Tibial artery (tissue), 4 donors: ENCODE measurements around the gene TCEAL7.
"Not testable (repeated sequence)": the region's sequence is repeated elsewhere in the genome, so short reads cannot be mapped to it uniquely, and the experiment has no call there.

Experiments used
- DNase-seq, 2 donors: peaks; one replicate each; pipeline ENCODE4 v3.0.0-alpha.2; 2019
- H3K27ac ChIP-seq, 2 donors: fragments of 200-600 bp; sonication (generic) in 1 of 2; 1 replicate in 1 of 2; 2 replicates in 1 of 2; pipeline ENCODE4 v1.5.1; 2018 to 2019; ENCODE audit warnings: mild to moderate bottlenecking in 1 of 2
- H3K27me3 ChIP-seq, 2 donors: fragments of 200-600 bp; sonication (generic) in 1 of 2; one replicate each; pipeline versions ENCODE4 v1.5.1 to v1.6.0; 2016 to 2019
- H3K36me3 ChIP-seq, 3 donors: fragments of 200-600 bp; sonication (generic) in 2 of 3; one replicate each; pipeline ENCODE4 v1.5.1; 2016 to 2019; ENCODE audit warnings: mild to moderate bottlenecking in 2 of 3
- H3K4me1 ChIP-seq, 4 donors: fragments of 200-600 bp; sonication (generic) in 2 of 4; 1 replicate in 3 of 4; 2 replicates in 1 of 4; pipeline ENCODE4 v1.5.1; 2016 to 2019
- H3K4me3 ChIP-seq, 2 donors: fragments of 200-600 bp; sonication (generic) in 1 of 2; 1 replicate in 1 of 2; 2 replicates in 1 of 2; pipeline ENCODE4 v1.5.1; 2018 to 2019; ENCODE audit warnings: mild to moderate bottlenecking in 2 of 2
- H3K9me3 ChIP-seq, 3 donors: fragments of 200-600 bp; sonication (generic) in 1 of 3; one replicate each; pipeline ENCODE4 v1.5.1; 2016 to 2019
- CTCF ChIP-seq, 2 experiments: fragments of 200-600 bp in 1 of 2; fragments of 450-650 bp in 1 of 2; IDR thresholded peaks; one replicate each; pipeline ENCODE4 v1.5.1; 2017 to 2019; ENCODE audit warnings: antibody characterized with exemption in 2 of 2, mild to moderate bottlenecking in 1 of 2, moderate library complexity in 1 of 2
- intact Hi-C: fragments of 100-400 bp; cut with DNase I; formaldehyde crosslinking; loops from one replicate; pipeline ENCODE4 v1.15.0; 2023; ENCODE audit warnings: low total_unique reads

Gene TCEAL7, protein sequence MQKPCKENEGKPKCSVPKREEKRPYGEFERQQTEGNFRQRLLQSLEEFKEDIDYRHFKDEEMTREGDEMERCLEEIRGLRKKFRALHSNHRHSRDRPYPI

DNA sequence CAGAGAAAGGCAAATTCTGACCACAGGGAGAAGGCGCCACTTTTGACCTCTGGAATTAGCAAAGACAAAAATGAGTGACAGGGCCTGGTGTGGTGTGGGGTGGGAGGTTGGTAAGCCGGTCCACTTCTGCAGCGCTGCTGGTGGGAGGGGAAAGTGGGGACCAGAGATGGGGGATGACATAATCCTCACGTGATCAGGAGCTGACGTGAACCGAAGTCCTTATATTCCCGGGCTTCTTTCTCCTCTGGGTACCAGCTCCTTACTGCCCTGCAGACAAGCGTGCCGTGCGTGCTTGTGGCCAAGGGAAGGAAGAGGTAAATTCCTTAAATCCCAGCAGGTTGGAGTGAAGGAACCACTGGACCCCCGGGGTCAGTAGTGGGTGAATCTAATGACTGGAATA, at the start of gene TCEAL7:
TCEAL7 (plus strand) TSS at position 249 of the 400 bp plus-strand sequence. CDS start 1,165 bp downstream, outside the sequence.
- TF ChIP-seq CTCF (IDR thresholded peaks at IDR 0.05): no peak
- Histone ChIP-seq H3K9me3 (no peaks in the 10 kb centered on the region), H3K36me3 (no peaks in the 10 kb centered on the region), H3K4me3 (peak within 1 kb of the TSS; percentile 42 to 48), H3K27ac (no peak within 1 kb of the TSS), H3K27me3 (no peaks in the 10 kb centered on the region), H3K4me1 (no peaks in the 10 kb centered on the region)
- peak in 1 of 2 donors; percentile 64 for DNase-seq
- intact Hi-C loops: no loop called here

- Histone ChIP-seq H3K27me3 (no peaks in the 10 kb centered on the region), H3K27ac (no peak overlapping the region), H3K4me3 (no peak overlapping the region), H3K4me1 (no peaks in the 10 kb centered on the region), H3K9me3 (peaks cover 0 to 6% (median 0%) of the 10 kb centered on the region in 3 donors), H3K36me3 (no peaks in the 10 kb centered on the region)
- no peak for TF ChIP-seq CTCF (IDR thresholded peaks at IDR 0.05)
- intact Hi-C loops: no loop called here
- no peak for DNase-seq
Observed at GRCh38 chrX:103293118-103293517, 36.9 kb upstream of the TCEAL7 start.

- DNase-seq: no peak
- intact Hi-C loops: no loop called here
- Histone ChIP-seq H3K27ac (no peak overlapping the region), H3K9me3 (no peaks in the 10 kb centered on the region), H3K27me3 (no peaks in the 10 kb centered on the region), H3K36me3 (no peaks in the 10 kb centered on the region), H3K4me1 (no peaks in the 10 kb centered on the region), H3K4me3 (no peak overlapping the region)
- no peak for TF ChIP-seq CTCF (IDR thresholded peaks at IDR 0.05)
Observed at GRCh38 chrX:103304705-103305104, 25.3 kb upstream of the TCEAL7 start.

- not testable (repeated sequence) for H3K27me3 ChIP-seq
Observed at GRCh38 chrX:103305666-103306065, 24.4 kb upstream of the TCEAL7 start.

DNA sequence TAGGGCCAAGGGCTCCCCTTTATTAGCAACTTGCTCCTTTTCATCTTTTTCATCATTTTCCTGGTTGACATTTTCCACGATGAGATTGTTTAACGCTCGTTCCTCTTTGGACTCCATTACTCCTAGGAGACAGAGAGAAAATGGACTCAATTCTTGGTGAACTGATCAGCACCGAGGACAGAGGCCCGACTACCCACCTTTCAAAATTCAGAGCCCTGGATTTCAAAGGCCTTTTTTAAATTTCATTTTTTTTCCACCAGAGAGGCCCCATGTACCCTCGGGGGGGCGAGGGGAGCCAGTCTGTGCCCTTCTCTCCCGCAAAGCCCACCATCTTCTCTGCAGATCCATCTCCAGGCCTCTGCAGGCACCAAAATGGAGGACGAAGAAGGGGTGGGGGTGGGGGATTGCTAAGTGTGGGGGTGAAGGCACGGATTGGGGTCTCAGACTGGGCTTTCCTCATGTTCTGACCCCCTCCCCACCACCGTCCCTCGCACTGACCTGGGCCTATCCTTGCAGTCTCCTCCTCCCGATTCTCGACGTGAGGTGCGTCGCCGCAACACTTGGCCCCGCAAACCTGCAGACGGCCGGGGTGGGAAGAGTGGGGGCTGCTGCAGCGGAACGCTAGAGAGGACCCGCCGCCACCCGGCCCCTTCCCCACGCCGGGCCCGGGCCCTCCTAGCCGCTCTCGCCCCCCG, 20.0 kb upstream of the TCEAL7 start:
- no peaks in the 10 kb centered on the region for H3K9me3 ChIP-seq
- H3K27me3 ChIP-seq: peaks cover 0 to 9% of the 10 kb centered on the region in 2 donors
- TF ChIP-seq CTCF (IDR thresholded peaks at IDR 0.05): no peak
- H3K4me1 ChIP-seq: peaks cover 0 to 8% (median 4%) of the 10 kb centered on the region in 4 donors
- no peak overlapping the region for H3K27ac ChIP-seq
- DNase-seq: no peak
- intact Hi-C loops: no loop called here
- no peaks in the 10 kb centered on the region for H3K36me3 ChIP-seq
- H3K4me3 ChIP-seq: peak overlapping the region; percentile 40 to 55

More at GRCh38 chrX:103305666-103306065, 24.4 kb upstream of the TCEAL7 start:
- H3K4me1 ChIP-seq, H3K9me3 ChIP-seq, H3K4me3 ChIP-seq, H3K27ac ChIP-seq, H3K36me3 ChIP-seq, DNase-seq, intact Hi-C loops: not testable (repeated sequence)

DNA sequence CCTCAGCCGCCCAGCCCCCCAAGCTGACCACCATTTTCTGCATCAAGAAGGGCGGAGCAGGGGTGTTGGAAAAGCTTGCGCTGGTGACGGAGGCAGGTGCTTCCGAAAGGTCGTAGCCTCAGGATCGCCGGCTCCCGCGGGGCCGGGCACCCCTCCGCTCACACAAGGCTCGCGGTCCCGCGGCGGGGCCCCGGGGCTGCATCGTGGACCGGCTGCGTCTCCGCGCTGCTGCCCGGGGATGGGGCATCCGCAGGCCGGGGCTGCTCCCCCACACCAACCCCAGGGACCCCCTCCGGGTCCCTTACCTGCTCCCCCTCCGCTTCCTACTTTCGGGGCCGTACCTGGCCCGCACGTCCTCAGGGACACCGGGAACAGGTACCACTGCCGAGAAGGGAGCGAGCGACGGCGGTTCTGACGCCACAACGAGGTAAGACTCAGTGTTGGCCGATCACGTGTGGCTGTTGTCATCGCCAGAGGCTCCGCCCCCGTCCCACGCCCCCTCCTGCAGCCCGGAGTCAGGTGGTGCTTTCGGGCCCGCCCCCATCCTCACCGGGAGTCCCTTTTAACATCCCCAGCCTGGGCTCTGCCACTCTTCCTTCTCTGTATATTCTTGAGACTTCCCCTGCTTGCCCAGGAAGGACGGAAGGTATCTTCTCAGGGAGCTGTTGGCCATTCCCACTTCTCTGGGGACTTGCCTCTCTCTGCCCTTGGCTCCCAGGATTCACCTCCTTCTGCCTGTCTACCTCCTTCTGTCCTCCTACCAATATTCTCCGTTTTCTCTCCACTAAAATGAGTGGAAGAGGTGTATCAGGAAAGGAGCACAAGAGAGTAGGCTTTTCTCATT, 19.3 kb upstream of the TCEAL7 start, which contains the start of gene BEX2:
BEX2 (minus strand) TSS at position 436 of the 844 bp plus-strand sequence. CDS start 1,014 bp downstream, outside the sequence.
- Histone ChIP-seq H3K4me1 (peaks cover 0 to 8% (median 4%) of the 10 kb centered on the region in 4 donors), H3K9me3 (no peaks in the 10 kb centered on the region), H3K4me3 (peak within 1 kb of the TSS; percentile 40 to 55), H3K36me3 (no peaks in the 10 kb centered on the region), H3K27me3 (peaks cover 0 to 9% of the 10 kb centered on the region in 2 donors), H3K27ac (no peak within 1 kb of the TSS)
- intact Hi-C loops: no loop called here
- no peak for TF ChIP-seq CTCF (IDR thresholded peaks at IDR 0.05)
- peak; percentile 29 to 66 for DNase-seq
